ENCODE measurements around the gene KIF5A. TPM values are rescaled to one million over a fixed set of nuclear protein-coding genes. Genes with fewer than 3 reads are reported as not detected.
"Not testable (repeated sequence)": the region's sequence is repeated elsewhere in the genome, so short reads cannot be mapped to it uniquely, and the experiment has no call there.

The KIF5A gene
- total RNA-seq (1 to 10 TPM; 6.8 to 9.1 TPM), polyA plus RNA-seq (ENCODE audit: insufficient read depth, low read depth, low replicate concordance) (8.4 TPM)
- long read RNA-seq, donor 1, result 0 reads
- long read RNA-seq, donor 2, result 0 reads

DNA sequence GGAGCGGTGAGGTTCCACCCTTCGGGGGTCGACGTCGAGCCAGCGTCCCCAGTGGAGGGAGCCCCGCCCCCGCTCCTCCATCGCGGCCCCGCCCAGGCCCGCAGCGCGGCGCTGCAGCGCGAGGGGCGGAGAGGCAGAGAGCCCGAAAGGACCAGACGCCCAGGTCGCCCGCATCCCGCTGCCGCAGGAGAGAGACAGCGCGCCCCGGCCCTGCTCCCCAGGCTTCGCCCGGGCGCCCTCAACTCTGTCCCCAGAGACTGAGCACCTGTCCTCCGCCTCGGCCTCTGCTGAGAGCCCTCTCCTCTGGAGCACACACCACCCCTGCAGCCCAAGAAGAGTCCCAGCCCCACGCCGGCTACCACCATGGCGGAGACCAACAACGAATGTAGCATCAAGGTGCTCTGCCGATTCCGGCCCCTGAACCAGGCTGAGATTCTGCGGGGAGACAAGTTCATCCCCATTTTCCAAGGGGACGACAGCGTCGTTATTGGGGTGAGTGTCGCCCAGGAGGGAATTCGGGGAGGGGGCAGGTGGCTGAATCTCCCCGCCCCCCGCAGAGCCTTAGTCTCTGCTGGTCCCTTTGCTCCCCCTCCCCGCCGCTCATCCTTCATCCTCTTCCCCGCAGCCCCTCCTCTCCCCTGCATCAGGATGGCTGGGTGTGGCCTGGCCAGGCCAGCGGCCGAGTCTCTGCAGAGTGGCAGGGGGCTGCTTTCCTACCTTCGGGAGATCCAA is at the start of gene KIF5A:
TSS of gene KIF5A (plus strand) at position 136 of the 732 bp plus-strand sequence. CDS start at position 364, 228 bp downstream.
- Histone ChIP-seq H3K4me3 (peak within 1 kb of the TSS; percentile 41 to 50), H3K27me3 (no peaks in the 10 kb centered on the region), H3K9me3 (no peaks in the 10 kb centered on the region), H3K27ac (no peak within 1 kb of the TSS), H3K4me1 (peaks cover 15% of the 10 kb centered on the region), H3K36me3 (ENCODE audit: low read depth, missing control alignments) (no peaks in the 10 kb centered on the region)
- intact Hi-C loops (cut with DNase I; ENCODE audit: low total_unique reads), result no loop called here
- no peak for TF ChIP-seq POLR2A (IDR thresholded peaks at IDR 0.05)
- TF ChIP-seq, protein P1, sequence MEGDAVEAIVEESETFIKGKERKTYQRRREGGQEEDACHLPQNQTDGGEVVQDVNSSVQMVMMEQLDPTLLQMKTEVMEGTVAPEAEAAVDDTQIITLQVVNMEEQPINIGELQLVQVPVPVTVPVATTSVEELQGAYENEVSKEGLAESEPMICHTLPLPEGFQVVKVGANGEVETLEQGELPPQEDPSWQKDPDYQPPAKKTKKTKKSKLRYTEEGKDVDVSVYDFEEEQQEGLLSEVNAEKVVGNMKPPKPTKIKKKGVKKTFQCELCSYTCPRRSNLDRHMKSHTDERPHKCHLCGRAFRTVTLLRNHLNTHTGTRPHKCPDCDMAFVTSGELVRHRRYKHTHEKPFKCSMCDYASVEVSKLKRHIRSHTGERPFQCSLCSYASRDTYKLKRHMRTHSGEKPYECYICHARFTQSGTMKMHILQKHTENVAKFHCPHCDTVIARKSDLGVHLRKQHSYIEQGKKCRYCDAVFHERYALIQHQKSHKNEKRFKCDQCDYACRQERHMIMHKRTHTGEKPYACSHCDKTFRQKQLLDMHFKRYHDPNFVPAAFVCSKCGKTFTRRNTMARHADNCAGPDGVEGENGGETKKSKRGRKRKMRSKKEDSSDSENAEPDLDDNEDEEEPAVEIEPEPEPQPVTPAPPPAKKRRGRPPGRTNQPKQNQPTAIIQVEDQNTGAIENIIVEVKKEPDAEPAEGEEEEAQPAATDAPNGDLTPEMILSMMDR (IDR thresholded peaks at IDR 0.05), result no peak
- DNase-seq, result peak; percentile 52
- WGBS, 2 donors, result 5 to 14% methylated on average over 24 to 52 of the region's 52 CpGs

DNA sequence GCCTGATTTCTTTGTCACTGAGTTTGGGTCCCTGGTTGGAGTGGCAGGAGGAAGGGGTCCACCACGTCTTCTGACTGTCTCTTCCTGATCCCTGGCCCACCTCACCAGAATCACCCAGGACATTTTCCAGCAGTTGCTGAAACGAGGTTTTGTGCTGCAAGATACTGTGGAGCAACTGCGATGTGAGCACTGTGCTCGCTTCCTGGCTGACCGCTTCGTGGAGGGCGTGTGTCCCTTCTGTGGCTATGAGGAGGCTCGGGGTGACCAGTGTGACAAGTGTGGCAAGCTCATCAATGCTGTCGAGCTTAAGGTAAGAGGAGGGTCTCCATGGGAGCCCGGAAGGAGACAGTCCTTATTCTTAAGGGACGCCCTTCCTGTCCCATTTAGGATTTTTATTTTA is 49.6 kb upstream of the KIF5A start:
- H3K9me3 ChIP-seq, result no peaks in the 10 kb centered on the region
- no peak for TF ChIP-seq POLR2A (IDR thresholded peaks at IDR 0.05)
- TF ChIP-seq, protein P1 (IDR thresholded peaks at IDR 0.05), result no peak
- no peak for DNase-seq
- no peak overlapping the region for H3K27ac ChIP-seq
- WGBS, 2 donors, result 96% methylated on average over 11 of the region's 11 CpGs
- no peak overlapping the region for H3K4me3 ChIP-seq
- H3K27me3 ChIP-seq, result no peaks in the 10 kb centered on the region
- intact Hi-C loops (cut with DNase I; ENCODE audit: low total_unique reads), result no loop called here
- no peaks in the 10 kb centered on the region for H3K4me1 ChIP-seq
- H3K36me3 ChIP-seq (ENCODE audit: low read depth, missing control alignments), result no peaks in the 10 kb centered on the region

DNA sequence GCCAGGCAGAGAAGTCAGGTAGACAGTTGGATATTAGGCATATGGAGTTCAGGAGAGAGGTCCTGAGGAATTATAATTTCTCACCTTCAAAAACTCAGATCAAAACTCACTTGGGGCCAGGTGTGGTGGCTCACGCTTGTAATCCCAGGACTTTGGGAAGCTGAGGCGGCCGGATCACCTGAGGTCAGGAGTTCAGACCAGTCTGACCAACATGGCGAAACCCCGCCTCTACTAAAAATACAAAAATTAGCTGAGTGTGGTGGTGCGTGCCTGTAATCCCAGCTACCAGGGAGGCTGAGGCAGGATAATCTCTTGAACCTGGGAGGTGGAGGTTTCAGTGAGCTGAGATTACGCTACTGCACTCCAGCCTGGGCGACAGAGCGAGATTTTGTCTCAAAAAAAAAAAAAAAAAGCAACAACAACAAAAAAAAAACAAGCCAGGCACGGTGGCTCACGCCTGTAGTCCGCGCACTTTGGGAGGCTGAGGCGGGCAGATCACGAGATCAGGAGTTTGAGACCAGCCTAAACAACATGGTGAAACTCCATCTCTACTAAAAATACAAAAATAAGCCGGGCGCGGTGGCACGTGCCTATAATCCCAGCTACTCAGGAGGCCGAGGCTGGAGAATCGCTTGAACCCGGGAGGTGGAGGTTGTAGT is 47.4 kb upstream of the KIF5A start:
- H3K9me3 ChIP-seq; H3K27ac ChIP-seq; H3K4me3 ChIP-seq; H3K4me1 ChIP-seq; DNase-seq; H3K36me3 ChIP-seq (ENCODE audit: low read depth, missing control alignments); H3K27me3 ChIP-seq; intact Hi-C loops (cut with DNase I; ENCODE audit: low total_unique reads): not testable (repeated sequence)
- 91 to 96% methylated on average over 21 to 22 of the region's 22 CpGs for WGBS, 2 donors

DNA sequence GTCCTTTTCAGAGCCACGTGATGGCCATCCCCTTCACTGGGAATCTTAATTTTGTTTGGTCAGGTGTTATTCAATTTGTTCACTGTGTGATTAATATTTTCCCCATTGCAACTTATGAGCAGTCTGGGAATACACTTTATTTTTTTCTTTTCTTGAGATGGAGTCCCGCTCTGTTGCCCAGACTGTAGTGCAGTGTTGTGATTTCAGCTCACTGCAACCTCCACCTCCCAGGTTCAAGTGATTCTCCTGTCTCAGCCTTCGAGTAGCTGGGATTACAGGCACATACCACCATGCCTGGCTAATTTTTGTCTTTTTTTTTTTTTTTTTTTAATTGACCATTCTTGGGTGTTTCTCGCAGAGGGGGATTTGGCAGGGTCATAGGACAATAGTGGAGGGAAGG is 43.3 kb upstream of the KIF5A start:
- H3K36me3 ChIP-seq (ENCODE audit: low read depth, missing control alignments); H3K4me1 ChIP-seq; H3K27me3 ChIP-seq; H3K4me3 ChIP-seq; intact Hi-C loops (cut with DNase I; ENCODE audit: low total_unique reads); H3K9me3 ChIP-seq; H3K27ac ChIP-seq; DNase-seq: not testable (repeated sequence)
- WGBS, 2 donors, result 74% methylated on average over 3 to 4 of the region's 4 CpGs

DNA sequence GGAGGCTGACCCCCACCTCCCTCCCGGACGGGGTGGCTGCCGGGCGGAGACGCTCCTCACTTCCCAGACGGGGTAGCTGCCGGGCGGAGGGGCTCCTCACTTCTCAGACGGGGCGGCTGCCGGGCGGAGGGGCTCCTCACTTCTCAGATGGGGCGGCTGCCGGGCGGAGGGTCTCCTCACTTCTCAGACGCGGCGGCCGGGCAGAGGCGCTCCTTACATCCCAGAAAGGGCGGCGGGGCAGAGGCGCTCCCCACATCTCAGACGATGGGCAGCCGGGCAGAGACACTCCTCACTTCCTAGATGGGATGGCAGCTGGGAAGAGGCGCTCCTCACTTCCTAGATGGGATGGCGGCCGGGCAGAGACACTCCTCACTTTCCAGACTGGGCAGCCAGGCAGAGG is 42.0 kb upstream of the KIF5A start:
- intact Hi-C loops (cut with DNase I; ENCODE audit: low total_unique reads); H3K36me3 ChIP-seq (ENCODE audit: low read depth, missing control alignments); H3K4me1 ChIP-seq; DNase-seq; H3K4me3 ChIP-seq; H3K27ac ChIP-seq; H3K9me3 ChIP-seq; H3K27me3 ChIP-seq: not testable (repeated sequence)
- 94% methylated on average over 25 of the region's 28 CpGs; no CpG with 5 or more reads in 1 of the 2 donors for WGBS, 2 donors

DNA sequence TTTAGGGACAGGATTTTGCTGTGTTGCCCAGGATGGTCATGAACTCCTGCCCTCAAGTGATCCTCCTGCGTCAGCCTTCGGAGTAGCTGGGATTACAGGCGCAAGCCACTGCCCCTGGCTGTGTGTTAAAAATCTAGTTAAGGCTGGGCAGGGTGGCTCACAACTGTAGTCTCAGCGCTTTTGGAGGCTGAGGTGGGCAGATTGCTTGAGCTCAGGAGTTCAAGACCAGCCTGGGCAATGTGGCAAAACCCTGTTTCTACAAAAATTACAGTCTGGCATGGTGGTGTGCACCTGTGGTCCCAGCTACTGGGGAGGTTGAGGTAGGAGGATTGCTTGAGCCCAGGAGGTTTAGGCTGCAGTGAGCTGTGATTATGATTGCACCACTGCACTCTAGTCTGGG is 38.7 kb upstream of the KIF5A start:
- WGBS, 2 donors, result 94 to 95% methylated on average over 4 of the region's 4 CpGs
- no peak overlapping the region for H3K4me3 ChIP-seq
- H3K9me3 ChIP-seq, result no peaks in the 10 kb centered on the region
- TF ChIP-seq, protein P1 (IDR thresholded peaks at IDR 0.05), result no peak
- no peak for TF ChIP-seq POLR2A (IDR thresholded peaks at IDR 0.05)
- no peak for DNase-seq
- H3K4me1 ChIP-seq, result no peaks in the 10 kb centered on the region
- no peaks in the 10 kb centered on the region for H3K27me3 ChIP-seq
- intact Hi-C loops (cut with DNase I; ENCODE audit: low total_unique reads), result no loop called here
- no peaks in the 10 kb centered on the region for H3K36me3 ChIP-seq (ENCODE audit: low read depth, missing control alignments)
- no peak overlapping the region for H3K27ac ChIP-seq
